Activated CD4-positive, alpha-beta T cell treated with anti-CD3 and anti-CD28 coated beads for 24 hours (primary cell): ENCODE results near the gene PLOD3.
"Not testable (repeated sequence)": the region's sequence is repeated elsewhere in the genome, so short reads cannot be mapped to it uniquely, and the experiment has no call there.

Source experiments
- DNase-seq, 2 donors: peaks; one replicate each; pipeline ENCODE4 v3.0.0-alpha.2; 2020; ENCODE audit warnings: low read depth in 2 of 2

PLOD3 gene, protein sequence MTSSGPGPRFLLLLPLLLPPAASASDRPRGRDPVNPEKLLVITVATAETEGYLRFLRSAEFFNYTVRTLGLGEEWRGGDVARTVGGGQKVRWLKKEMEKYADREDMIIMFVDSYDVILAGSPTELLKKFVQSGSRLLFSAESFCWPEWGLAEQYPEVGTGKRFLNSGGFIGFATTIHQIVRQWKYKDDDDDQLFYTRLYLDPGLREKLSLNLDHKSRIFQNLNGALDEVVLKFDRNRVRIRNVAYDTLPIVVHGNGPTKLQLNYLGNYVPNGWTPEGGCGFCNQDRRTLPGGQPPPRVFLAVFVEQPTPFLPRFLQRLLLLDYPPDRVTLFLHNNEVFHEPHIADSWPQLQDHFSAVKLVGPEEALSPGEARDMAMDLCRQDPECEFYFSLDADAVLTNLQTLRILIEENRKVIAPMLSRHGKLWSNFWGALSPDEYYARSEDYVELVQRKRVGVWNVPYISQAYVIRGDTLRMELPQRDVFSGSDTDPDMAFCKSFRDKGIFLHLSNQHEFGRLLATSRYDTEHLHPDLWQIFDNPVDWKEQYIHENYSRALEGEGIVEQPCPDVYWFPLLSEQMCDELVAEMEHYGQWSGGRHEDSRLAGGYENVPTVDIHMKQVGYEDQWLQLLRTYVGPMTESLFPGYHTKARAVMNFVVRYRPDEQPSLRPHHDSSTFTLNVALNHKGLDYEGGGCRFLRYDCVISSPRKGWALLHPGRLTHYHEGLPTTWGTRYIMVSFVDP

DNA sequence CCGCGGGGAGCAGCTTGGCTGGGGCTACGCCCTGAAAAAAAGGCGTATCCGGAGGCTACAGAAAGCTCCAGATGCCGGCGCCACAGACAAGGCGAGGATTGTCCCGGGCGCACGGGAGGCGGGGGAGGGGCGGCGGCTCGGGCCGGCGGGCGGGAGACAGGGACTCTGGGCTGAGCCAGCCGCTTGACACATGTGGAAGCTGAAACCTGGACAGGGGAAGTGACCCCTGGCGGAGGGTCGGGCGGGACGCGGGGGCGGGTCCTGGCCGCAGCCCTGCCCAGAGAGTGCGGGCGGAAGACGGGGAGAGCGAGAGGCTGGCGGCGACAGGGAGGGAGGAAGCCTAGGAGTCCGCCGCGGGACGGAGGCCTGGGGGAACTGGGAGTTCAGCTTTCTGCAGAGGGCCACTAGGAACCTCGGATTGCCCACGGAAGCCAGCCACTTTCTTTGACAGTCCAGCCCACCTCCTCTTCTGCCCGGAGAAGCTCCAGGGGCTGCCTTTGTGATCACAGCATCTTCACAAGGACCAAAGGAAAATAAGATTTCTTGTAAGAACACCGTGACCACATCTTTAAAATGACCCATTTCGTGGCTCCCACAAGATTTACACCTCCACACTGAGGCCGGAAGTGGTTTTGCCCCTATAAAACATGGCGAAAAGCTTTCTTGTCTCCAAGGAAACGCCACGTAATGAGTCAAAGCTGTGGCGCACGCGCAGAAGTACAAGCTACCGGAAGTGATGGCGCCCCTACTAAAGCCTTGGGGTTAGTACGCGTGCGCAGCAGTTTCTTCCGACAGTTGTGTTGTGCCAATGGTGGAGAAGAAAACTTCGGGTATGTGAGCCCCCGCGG lies at the start of gene PLOD3, which contains the start of gene ZNHIT1:
PLOD3 (minus strand) TSS at position 194 of the 848 bp plus-strand sequence. CDS start 307 bp downstream, outside the sequence.
ZNHIT1 (plus strand) TSS at position 778 of the 848 bp plus-strand sequence; CDS start at position 809, 31 bp downstream.
- peak; percentile 94 for DNase-seq

DNA sequence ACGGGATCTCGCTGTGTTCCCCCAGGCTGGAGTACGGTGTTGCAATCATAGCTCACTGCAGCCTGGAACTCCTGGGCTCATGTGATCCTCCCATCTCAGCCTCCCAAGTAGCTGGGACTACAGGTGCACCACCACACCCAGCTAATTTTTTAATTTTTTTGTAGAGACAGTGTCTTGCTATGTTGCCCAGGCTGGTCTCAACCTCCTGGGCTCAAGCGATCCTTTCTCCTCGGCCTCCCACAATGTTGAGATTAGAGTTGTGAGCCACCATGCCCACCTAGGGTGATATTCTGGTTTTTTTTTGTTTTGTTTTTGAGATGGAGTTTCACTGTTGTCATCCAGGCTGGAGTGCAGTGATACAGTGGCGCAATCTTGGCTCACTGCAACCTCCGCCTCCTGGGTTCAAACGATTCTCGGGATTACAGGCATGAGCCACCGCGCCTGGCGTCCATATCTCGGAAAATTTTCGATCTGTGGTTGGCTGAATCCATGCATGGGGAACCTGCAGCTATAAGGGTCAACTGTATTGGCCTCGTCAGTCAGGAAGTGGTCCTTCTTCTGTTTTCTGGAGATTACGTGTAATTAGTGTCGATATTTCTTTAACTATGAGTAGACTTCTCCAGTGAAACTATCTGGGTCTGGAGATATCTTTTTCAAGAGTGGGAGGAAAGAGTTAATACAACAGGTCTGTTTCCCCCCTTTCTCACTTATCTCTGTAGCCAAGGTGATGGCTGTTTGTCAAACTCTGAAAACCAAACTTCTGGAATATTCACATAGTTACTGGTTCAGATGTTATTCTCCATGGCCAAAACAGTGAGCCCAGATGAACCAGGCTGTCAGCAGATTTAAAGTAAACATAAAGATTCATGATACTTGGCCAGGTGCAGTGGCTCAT lies 48.5 kb upstream of the PLOD3 start:
- no peak for DNase-seq

DNA sequence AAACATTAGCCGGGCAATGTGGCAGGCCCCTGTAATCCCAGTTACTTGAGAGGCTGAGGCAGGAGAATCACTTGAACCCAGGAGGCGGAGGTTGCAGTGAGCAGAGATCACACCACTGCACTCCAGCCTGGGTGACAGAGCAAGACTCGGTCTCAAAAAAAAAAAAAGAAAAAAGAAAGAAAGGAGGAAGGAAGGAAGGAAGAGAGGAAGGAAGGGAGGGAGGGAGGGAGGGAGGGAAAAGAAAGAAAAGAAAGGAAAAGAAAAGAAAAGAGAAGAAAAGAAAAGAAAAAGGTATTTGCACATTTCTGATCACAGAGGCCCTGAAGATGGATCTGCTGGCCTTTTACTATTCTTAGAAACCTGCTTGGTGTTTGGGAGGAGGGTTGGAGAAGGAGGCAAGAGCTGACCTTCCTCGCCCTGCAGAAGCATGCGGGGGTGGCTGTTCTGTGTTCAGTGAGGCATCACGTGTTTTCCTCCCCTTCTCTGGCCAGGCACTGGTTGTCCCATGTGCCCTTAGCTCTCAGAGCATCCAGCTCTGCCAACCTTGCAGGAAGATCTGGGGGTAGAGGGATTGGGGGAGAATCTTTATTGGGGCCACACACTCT lies 46.8 kb upstream of the PLOD3 start:
- DNase-seq = not testable (repeated sequence)

DNA sequence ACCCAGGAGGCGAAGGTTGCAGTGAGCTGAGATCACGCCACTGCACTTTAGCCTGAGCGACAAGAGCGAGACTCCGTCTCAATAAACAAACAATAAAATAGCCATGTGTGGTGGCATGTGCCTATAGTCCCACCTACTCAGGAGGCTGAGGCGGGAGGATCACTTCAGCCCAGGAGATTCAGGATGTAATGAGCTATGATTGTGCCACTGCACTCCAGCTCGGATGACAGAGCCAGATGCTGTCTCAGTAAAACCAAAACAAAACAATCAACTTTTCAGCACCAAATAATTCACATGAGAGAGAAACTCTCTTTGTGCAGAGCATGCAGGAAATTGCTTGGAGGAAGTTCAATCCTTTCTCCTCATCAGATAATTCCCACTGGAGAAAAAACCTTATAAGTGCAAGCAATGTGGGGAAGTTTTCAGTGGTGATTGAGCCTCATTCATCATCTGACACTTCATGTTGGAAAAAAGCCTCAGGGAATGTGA lies 40.9 kb upstream of the PLOD3 start:
- DNase-seq = no peak

DNA sequence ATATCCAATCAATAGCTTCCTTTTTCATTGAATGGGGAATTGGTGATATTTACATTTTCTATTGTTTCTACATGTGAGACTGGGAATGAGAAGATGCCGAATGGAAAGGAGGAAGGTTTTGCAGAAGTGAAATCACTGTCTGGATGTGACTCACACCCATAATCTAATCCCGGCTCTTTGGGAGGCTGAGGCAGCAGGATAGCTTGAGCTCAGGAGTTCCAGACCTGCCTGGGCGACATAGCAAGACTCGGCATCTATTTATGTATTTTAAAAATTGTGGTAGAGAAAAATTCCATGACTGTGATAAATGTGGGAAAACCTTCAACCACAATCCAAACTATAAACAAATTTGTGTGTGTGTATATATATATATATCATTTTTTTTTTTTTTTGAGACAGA lies 38.4 kb upstream of the PLOD3 start:
- DNase-seq = no peak

DNA sequence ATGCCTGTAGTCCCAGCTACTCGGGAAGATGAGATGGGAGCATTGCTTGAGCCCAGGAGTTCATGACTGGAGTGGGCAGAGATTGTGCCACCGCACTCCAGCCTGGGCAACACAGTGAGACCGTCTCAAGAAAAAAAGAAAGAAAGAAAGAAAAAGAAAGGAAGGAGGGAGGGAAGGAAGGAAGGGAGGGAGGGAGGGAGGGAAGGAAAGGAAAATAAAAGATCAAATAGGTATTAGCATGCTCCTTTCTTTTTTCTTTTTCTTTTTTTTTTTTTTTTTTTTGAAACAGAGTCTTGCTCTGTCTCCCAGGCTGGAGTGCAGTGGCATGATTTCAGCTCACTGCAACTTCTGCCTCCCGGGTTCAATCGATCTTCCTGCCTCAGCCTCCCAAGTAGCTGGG lies 35.8 kb upstream of the PLOD3 start:
- not testable (repeated sequence) for DNase-seq

DNA sequence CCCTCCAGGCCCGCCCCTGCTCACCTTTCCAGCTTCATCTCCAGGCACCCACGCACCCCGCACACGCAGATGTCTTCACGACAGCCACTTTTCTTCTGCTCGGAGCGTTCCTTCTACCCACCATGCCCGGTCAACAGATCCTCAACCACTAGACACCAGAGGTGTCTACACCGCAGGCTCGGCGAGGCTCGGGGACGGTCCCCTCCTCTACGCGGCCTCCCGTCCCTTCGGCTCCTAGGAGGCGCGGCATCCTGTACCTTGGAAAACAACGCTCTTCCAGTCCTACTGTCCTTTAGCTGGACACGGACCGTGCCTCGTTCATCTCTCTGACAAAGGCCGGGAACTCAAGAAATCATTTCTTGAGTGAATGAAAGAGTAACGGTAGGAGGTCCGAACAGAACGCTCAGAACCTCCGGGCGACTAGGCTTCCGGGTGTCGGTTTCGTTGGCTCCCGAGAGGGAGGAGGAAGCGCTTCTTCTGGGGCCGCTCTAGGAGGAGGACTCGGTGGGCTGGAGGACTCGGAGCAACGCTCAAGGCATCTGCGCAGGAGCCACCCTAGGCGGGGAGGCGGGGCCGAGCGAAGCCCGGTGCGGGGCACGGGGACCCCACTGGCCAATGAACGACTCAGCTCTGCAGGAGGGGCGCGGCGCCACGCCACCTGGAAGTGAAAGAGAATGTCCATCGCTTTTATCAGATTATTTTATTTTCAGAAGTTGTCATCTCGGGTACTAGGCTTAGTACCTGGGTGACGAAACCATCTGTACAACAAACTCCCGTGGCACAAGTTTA lies 34.7 kb upstream of the PLOD3 start:
- peak; percentile 98 to 99 for DNase-seq

DNA sequence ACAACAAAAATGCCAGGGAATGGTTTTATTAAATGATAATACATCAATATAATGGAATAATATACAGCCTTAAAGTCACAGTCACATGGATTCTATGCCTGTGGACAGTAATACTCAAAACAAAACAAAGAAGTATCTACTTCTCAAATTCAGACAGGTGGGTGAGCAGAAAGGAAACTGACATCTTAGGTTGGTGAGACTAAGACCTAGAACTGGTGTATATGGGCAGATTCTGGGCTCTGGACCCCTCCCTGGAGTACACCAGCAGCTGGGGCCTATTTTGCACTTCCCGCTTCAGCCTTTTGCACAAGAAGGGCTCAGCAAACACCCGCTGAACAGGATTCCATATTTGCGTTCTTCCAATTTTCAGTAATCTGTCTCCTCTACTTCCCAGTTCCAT lies 32.9 kb upstream of the PLOD3 start:
- DNase-seq = no peak

DNA sequence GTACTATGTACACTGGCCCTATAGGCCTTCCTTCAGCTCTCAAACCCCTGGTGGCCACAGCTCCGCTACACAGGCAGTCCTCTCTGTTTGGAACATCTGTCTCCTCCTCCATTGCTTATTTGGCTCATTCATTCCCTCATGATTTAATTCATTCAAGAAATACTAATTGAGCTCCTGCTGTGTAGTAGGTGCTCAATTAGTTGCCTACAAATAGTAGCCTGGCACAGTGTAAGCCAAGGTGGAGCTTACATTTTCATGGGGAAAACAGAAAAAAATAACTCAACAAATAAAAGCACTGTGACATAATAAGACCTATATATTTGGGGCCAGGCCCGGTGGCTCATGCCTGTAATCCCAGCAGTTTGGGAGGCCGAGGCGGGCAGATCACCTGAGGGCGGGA lies 30.9 kb upstream of the PLOD3 start:
- no peak for DNase-seq

DNA sequence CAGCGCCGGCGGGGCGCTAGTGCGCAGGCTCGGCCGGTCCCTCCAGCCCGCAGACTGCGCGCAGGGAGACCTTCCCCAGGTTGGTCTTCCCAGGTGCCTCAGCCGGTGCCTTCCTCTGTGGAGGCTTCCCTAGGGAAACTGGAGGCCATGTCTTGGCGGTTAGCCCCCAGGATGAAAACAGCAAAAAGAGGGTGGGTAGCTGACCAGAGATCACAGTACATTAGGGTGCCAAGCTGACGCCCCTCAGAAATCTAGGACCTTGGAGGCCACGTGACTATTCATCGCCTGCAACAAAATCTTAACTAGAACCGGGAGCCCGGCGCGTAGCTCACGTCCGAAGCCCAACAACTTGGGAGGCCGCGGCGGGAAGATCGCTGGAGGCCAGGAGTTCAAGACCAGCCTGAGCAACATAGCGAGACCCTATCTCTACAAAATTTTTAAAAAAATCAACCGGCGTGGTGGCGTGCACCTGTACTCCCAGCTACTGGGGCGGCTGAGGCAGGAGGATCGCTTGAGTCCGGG lies 27.8 kb upstream of the PLOD3 start:
- DNase-seq = no peak

DNA sequence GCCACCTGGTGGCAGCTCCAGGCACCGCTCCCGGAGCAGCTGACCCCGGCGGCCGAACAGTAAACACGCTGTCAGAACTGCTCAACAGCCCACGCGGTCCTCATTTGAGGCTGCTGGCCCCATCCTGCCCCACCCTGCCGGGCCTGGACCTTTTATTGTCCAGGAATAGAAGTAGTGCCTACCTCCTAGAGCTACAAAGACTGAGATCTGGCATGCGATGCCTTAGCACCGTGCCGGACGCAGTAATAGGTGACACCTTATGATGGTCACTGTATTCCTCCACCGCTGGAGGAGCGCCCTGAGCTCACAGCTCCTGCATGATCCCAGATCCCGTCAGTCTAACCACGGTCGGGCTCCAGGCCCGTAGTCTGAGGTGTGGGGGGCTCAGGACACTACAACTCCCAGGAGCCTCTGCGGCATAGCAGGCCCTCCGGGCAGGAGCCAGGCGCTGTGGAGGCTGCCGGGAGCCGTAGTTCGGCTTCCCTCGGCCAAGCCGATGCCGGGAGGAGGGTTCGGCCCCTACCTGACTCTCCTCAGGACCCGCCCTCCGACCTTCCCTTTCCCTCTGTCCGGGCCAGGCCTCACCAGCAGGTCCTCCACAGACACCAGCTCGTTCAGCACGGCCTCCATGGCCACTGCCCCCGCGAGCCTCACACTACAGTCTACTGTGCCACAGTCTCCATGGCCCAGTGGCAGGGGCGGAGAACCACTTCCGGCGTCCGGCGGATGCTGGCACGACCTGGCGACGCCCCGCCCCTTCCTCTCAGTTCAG lies 27.2 kb upstream of the PLOD3 start, which contains the start of gene FIS1:
FIS1 (minus strand) TSS at position 707 of the 772 bp plus-strand sequence; CDS start at position 630, 77 bp downstream.
- DNase-seq = peak; percentile 89 to 90

DNA sequence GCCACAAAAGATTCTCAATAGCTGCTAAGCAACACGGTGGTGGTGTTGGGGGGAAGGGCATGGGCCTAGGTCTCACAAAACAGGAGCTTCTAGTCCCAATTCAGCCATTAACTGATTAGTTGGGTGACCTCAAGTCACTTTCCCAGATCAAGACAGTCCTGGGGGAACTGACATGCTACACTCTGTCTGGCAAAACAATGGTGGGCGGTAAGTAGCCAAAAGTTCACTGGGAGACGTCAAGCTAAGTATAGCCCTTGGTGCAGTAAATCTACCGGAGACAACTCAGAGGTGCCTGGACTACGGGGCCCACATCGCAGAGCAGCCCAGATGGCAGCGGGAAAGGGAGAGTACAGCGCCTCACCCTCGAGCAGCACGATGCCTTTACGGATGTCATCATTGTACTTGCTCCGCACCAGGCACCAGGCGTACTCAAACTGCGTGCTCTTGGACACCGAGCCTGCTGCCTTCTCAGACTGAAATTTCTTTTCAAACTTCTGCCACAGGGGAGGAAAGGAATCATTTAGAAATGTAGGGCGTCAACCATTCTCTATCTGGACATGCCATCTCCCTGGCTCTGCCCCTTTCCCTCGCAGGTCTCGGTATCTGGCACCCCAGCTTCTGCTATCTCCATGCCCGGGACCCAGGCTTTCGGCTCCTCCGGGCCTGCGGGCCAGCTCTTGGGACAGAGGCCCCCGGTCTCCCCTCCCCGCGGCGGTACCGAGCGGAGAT lies 26.4 kb upstream of the PLOD3 start:
- DNase-seq = no peak

DNA sequence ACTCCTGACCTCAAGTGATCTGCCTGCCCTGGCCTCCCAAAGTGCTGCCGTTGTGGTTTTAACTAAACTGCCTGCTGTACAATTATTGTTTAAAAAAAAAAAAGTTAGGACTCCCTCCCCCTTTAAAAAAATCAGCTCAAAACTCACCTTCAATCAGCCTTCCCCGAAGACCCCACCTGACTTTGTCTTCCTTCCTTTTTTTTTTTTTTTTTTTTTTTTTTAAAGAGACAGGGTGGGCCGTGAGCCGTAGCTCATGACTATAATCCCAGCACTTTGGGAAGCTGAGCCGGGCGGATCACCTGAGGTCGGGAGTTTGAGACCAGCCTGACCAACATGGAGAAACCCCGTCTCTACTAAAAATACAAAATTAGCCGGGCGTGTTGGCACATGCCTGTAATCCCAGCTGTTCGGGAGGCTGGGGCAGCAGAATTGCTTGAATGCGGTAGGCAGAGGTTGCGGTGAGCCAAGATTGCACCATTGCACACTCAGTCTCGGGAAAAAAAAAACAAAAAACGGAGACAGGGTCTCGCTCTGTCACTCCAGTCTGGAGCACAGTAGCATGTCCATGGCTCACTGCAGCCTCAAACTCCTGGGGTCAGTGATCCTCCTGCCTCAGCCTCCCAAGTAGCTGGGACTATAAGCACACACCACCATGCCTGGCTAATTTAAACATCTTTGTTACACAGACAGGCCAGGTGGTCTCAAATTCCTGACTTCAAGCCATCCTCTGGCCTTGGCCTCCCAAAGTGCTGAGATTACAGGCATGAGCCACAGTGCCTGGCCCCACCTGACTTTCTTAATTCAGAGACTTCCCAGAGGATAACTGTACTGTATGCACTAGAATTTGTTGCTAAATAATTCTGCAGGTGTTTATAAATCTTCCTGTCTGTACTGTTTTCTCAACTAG lies 24.3 kb upstream of the PLOD3 start:
- DNase-seq = no peak

DNA sequence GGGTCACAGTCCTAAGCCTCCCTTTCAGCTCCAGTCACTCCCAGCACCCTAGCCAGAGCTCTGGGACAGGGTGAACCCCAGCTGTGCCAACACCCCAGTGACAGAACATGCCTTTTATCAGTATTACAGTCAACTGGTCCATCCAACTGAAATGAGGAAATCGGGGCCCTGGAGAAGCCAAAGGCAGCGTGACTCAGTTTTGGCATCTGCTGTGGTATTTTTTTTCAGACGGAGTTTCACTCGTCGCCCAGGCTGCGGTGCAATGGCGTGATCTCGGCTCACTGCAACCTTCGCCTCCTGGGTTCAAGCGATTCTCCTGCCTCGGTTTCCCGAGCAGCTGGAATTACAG lies 23.6 kb upstream of the PLOD3 start:
- no peak for DNase-seq

DNA sequence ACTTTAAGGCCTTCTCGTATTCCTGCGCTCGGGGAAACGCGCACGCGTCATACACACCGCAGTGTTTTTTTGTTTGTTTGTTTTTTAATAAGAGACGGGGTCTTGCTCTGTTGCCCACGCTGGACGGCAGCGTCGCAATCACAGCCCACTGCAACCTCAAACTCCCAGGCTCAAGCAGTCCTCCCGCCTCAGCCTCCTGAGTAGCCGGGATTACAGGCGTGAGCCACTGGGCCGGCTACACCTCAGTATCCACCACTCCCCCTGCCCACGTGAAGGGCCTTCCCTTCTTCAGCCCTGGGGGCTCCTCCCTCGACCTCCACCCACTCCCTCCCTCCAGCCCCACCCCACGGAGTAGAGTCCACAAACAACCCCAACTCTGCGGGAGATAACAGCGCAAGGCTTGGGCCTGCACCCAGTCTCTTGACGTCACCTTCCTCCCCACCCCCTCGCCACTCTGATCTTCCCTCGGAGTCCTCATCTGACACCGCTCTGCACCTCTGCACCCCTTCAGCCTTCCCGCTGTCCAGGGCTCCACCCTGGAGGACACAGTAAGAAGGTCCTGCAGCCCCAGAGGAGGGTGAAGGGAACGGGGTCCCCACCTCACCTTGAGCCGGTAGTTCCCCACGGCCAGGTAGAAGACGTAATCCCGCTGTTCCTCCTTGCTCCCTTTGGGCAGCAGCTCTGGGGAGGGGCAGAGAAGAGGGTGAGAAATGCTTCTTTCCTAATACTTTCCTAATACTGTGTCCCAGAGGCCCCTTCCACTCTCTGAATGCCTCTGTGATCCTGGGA lies 23.0 kb upstream of the PLOD3 start:
- DNase-seq = no peak

DNA sequence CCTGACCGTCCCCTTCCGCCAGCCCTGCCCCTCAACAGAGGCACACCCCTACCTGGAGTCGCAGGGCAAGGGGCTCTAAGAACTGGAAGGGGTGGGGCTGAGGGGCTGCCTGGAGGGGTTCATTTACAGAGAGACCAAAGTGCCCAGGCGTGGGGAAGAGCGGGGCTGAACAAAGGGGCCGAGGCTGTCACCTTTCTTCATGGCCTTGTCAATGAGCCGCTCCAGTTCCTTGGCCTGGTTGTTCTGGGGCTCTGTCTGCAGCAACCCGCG lies 22.5 kb upstream of the PLOD3 start:
- DNase-seq = no peak
